NCI-H526 treated with DMSO at 0.1 percent for 48 hours (cell line): Measurements from ENCODE around the gene AMHR2.
"Not testable (repeated sequence)": the region's sequence is repeated elsewhere in the genome, so short reads cannot be mapped to it uniquely, and the experiment has no call there.

Source experiments
- DNase-seq: peaks from one replicate; lab custom pipeline; 2025; lab: John Stamatoyannopoulos, UW

AMHR2 gene

GRCh38 chr12:53423597-53423996, at the start of gene AMHR2:
Gene AMHR2 (plus strand): TSS chr12:53423855. CDS start chr12:53423935, 80 bp downstream.
- DNase-seq: no peak

- DNase-seq: not testable (repeated sequence)
Measured at GRCh38 chr12:53374277-53374676, 49.4 kb upstream of the AMHR2 start.

- DNase-seq: no peak
Measured at GRCh38 chr12:53376747-53377146, 46.9 kb upstream of the AMHR2 start.

GRCh38 chr12:53378222-53378621, 45.4 kb upstream of the AMHR2 start:
- no peak for DNase-seq

GRCh38 chr12:53378724-53379388, 44.8 kb upstream of the AMHR2 start:
- DNase-seq: no peak

GRCh38 chr12:53379389-53380103, 44.1 kb upstream of the AMHR2 start:
- peak; percentile 100 for DNase-seq

GRCh38 chr12:53380104-53380793, 43.4 kb upstream of the AMHR2 start, which contains the start of gene SP1:
Gene SP1 (plus strand): TSS chr12:53380176. CDS start chr12:53380292, 116 bp downstream.
- DNase-seq: peak; percentile 67

GRCh38 chr12:53380794-53381730, 42.6 kb upstream of the AMHR2 start:
- DNase-seq: no peak

- DNase-seq: no peak
Measured at GRCh38 chr12:53381731-53382630, 41.7 kb upstream of the AMHR2 start.

GRCh38 chr12:53383258-53383657, 40.4 kb upstream of the AMHR2 start:
- no peak for DNase-seq

GRCh38 chr12:53386381-53386780, 37.3 kb upstream of the AMHR2 start:
- DNase-seq: not testable (repeated sequence)

GRCh38 chr12:53388932-53389331, 34.7 kb upstream of the AMHR2 start:
- DNase-seq: no peak

GRCh38 chr12:53389702-53390101, 34.0 kb upstream of the AMHR2 start:
- DNase-seq: no peak

GRCh38 chr12:53391724-53392123, 31.9 kb upstream of the AMHR2 start:
- DNase-seq: no peak

GRCh38 chr12:53399896-53400295, 23.8 kb upstream of the AMHR2 start:
- DNase-seq: no peak

- DNase-seq: not testable (repeated sequence)
Measured at GRCh38 chr12:53402351-53402750, 21.3 kb upstream of the AMHR2 start.

- DNase-seq: no peak
Measured at GRCh38 chr12:53402871-53403270, 20.8 kb upstream of the AMHR2 start.

GRCh38 chr12:53410951-53411350, 12.7 kb upstream of the AMHR2 start:
- DNase-seq: no peak

GRCh38 chr12:53413485-53414204, 10.0 kb upstream of the AMHR2 start:
- no peak for DNase-seq
